ENCODE measurements around the gene HUNK. TPM values are rescaled to one million over a fixed set of nuclear protein-coding genes. Genes with fewer than 3 reads are reported as not detected.

Gene HUNK
- total and polyA plus RNA-seq, 2 of the 8 experiments (the other 6 are each of a cell fraction or from before 2014, with no cell fraction given) = 1.9 to 10.2 TPM

DNA sequence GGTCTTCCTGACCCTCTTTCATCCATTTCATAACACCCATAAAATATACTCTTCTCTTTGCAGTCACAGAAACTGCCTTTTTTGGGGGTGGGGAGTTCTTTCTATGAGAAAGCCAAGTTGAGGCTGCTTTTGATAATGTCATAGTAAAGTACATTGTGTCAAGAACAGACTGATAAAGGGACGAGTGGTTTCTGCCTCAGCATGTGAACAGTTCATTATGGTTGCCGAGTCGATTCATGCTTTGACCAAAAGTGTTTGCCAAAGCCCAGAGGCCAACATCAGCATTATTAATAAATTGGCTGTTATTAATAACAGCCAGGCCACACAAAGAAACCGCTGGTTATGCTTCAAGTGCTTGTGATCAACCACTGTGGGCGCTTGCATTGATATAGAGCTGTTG lies 162.0 kb downstream of the HUNK start (continued):
- TF ChIP-seq RAD21 (IDR thresholded peaks at IDR 0.05 in 1 of 2, conservative IDR thresholded peaks at IDR 0.05 in 1 of 2; ENCODE audit: low read depth in 2 of 2, low read length in 2 of 2) (no peak), SIX5 (IDR thresholded peaks at IDR 0.05; ENCODE audit: low read depth, low read length) (no peak), KDM4A (IDR thresholded peaks at IDR 0.05; ENCODE audit: low read depth, low read length, severe bottlenecking) (no peak), JUN (IDR thresholded peaks at IDR 0.05; ENCODE audit: low read depth, low read length) (no peak)
